HAP-1 (cell line): ENCODE measurements around the gene TLR9.

Source experiments
- DNase-seq, 2 experiments: peaks; one replicate each; pipeline ENCODE4 v3.0.0-alpha.2; 2016 to 2020; ENCODE audit warnings: low spot score in 2 of 2
- H3K27me3 ChIP-seq: fragments of 250-450 bp; sonication (Bioruptor Pico); 2 replicates; pipeline ENCODE4 v1.5.1; 2020; ENCODE audit warnings: low read depth, mild to moderate bottlenecking, moderate library complexity
- H3K36me3 ChIP-seq: fragments of 250-450 bp; sonication (Bioruptor Pico); replicated peaks from 2 replicates; pipeline ENCODE4 v1.5.1; 2020; ENCODE audit warnings: mild to moderate bottlenecking
- H3K4me1 ChIP-seq: fragments of 250-450 bp; sonication (Bioruptor Pico); 2 replicates; pipeline ENCODE4 v1.5.1; 2020; ENCODE audit warnings: mild to moderate bottlenecking
- H3K4me3 ChIP-seq: fragments of 250-450 bp; sonication (Bioruptor Pico); 2 replicates; pipeline ENCODE4 v1.5.1; 2020; ENCODE audit warnings: mild to moderate bottlenecking, moderate library complexity
- H3K9me3 ChIP-seq: fragments of 250-450 bp; sonication (Bioruptor Pico); 2 replicates; pipeline ENCODE4 v1.5.1; 2020; ENCODE audit warnings: mild to moderate bottlenecking, moderate library complexity
- in situ Hi-C: fragments of 300-500 bp; cut with MboI; formaldehyde crosslinking; loops from 3 replicates; pipeline ENCODE4 v1.14.3; 2020; ENCODE audit warnings: low sequenced_read_pairs, inconsistent platforms, mixed read lengths

Gene TLR9

GRCh38 chr3:52211268-52211891 is 14.1 kb downstream of the TLR9 start:
- H3K36me3 ChIP-seq: peaks cover 83% of the 10 kb centered on the region
- in situ Hi-C loops: no loop called here

DNA sequence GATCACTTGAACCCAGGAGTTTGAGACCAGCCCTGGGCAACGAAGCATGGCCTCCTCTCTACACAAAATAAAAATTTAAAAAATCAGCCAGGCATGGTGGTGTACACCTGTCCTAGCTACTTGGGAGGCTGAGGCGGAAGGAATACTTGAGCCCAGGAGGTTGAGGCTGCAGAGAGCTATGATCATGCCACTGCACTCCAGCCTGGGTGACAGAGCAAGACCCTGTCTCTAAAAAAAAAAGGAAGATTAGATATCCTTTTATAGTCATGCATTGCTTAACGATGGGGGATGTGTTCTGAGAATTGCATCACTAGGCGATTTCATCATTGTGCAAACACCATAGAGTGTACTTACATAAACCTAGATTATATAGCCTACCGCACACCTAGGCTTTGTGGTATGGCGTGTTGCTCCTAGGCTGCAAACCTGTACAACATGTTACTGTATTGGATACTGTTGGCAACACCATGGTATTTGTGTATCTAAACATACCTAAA is 14.8 kb downstream of the TLR9 start:
- Histone ChIP-seq H3K27me3 (no peaks in the 10 kb centered on the region), H3K9me3 (no peaks in the 10 kb centered on the region), H3K4me3 (no peak overlapping the region), H3K4me1 (no peaks in the 10 kb centered on the region), H3K36me3 (peaks cover 90% of the 10 kb centered on the region)
- in situ Hi-C loops: no loop called here
- no peak for DNase-seq

More at GRCh38 chr3:52211268-52211891, 14.1 kb downstream of the TLR9 start:
- Histone ChIP-seq H3K4me1 (no peaks in the 10 kb centered on the region), H3K4me3 (no peak overlapping the region), H3K9me3 (no peaks in the 10 kb centered on the region), H3K27me3 (no peaks in the 10 kb centered on the region)
- DNase-seq: no peak

DNA sequence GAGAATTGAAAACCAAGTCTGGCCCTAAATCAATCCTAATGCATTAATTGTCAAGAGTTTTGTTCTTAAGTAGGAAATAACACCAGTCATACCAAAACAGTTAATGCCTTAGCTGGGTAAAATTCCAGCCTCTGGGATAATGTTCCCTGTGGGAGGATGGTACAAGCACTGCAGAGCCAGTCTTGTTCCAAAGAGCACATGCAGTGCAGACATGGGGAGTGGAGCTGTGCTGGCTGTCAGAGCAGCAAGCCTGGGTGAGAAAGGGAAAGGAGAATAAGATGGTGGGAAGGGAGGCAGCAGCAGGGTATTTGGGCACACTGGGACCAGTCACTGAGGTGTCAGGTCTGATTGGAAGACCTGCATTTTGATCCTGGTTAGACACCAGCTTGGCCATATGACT is 15.4 kb downstream of the TLR9 start:
- peaks cover 93% of the 10 kb centered on the region for H3K36me3 ChIP-seq
- H3K4me1 ChIP-seq: no peaks in the 10 kb centered on the region
- no peaks in the 10 kb centered on the region for H3K9me3 ChIP-seq
- DNase-seq: no peak
- no peak overlapping the region for H3K4me3 ChIP-seq
- in situ Hi-C loops: no loop called here
- H3K27me3 ChIP-seq: no peaks in the 10 kb centered on the region

DNA sequence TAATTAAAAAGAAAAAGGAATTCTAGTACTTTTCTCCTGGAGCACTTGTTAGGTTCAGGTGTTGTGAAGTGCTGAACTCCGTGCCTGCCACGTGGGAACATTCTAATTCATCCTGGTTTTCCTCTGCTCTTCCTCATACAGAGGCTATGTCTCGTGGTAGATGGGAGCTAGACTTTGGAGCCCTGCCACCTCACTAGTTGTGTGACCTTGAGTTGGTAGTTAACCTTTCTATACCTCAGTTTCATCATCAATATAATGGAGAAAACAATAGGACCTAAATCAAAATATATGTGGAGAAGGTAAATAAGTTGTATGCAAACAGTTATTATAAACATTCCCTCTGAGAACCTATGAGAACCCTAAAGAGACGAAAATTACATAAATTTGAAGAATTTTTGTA is 16.9 kb downstream of the TLR9 start:
- DNase-seq: no peak
- no peak overlapping the region for H3K4me3 ChIP-seq
- no peaks in the 10 kb centered on the region for H3K27me3 ChIP-seq
- peaks cover 93% of the 10 kb centered on the region for H3K36me3 ChIP-seq
- no peaks in the 10 kb centered on the region for H3K4me1 ChIP-seq
- no peaks in the 10 kb centered on the region for H3K9me3 ChIP-seq
- in situ Hi-C loops: no loop called here

GRCh38 chr3:52205727-52206372 is 19.6 kb downstream of the TLR9 start:
- no peak overlapping the region for H3K4me3 ChIP-seq
- H3K9me3 ChIP-seq: no peaks in the 10 kb centered on the region
- H3K36me3 ChIP-seq: peaks cover 93% of the 10 kb centered on the region
- no peak for DNase-seq
- in situ Hi-C loops: no loop called here
- no peaks in the 10 kb centered on the region for H3K4me1 ChIP-seq
- no peaks in the 10 kb centered on the region for H3K27me3 ChIP-seq

GRCh38 chr3:52204337-52205073 is 20.9 kb downstream of the TLR9 start:
- H3K27me3 ChIP-seq: no peaks in the 10 kb centered on the region
- H3K36me3 ChIP-seq: peaks cover 93% of the 10 kb centered on the region
- H3K4me1 ChIP-seq: no peaks in the 10 kb centered on the region; the same call in 1 of the 2 replicates
- no peaks in the 10 kb centered on the region for H3K9me3 ChIP-seq
- in situ Hi-C loops: no loop called here
- DNase-seq: no peak
- H3K4me3 ChIP-seq: no peak overlapping the region

DNA sequence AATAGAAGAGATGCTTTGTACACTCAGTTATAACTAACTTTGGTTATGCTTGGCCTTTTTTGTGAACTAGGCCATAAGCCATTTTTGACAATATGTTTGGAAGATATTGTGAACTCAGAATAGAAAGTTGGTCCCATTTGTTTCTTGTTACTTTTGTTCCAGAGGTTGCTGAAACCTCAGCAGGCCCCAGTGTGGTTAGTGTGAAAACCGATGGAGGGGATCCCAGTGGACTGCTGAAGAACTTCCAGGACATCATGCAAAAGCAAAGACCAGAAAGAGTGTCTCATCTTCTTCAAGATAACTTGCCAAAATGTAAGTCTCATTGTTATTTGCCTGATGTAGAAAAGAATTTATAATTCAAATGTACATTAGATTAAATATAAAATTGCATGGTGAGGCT is 21.7 kb downstream of the TLR9 start:
- Histone ChIP-seq H3K9me3 (no peaks in the 10 kb centered on the region), H3K4me1 (peaks cover 3% of the 10 kb centered on the region; the same call in 1 of the 2 replicates), H3K36me3 (peaks cover 90% of the 10 kb centered on the region), H3K4me3 (no peak overlapping the region), H3K27me3 (no peaks in the 10 kb centered on the region)
- DNase-seq: no peak
- in situ Hi-C loops: no loop called here

DNA sequence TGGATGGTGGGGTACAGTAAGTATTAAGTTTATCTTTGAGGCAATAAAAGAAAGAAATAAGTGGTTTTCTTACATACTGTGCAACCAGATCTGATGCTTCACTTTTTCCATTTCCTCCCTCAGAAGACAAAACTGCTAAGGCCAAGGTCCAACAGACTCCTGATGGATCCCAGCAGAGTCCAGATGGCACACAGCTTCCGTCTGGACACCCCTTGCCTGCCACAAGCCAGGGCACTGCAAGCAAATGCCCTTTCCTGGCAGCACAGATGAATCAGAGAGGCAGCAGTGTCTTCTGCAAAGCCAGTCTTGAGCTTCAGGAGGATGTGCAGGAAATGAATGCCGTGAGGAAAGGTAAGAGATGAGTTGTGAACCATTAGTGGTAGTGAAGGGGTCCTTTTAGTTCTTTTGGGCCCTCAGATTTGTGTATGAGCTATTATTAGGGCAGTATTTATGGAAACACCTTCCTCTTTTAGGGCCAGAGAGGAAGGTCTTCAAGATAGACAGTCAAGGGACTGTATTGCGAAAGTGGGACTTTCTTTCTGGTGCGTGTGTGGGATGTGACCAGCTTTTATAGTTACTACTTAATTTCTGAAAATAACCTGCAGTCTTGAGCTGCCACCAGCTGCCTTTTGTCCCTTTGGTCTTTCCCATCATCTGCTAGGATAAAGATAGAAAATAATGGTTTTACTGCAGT is 22.9 kb downstream of the TLR9 start:
- Histone ChIP-seq H3K9me3 (no peaks in the 10 kb centered on the region), H3K27me3 (no peaks in the 10 kb centered on the region), H3K4me3 (no peak overlapping the region), H3K4me1 (peaks cover 7% of the 10 kb centered on the region), H3K36me3 (peaks cover 78% of the 10 kb centered on the region)
- in situ Hi-C loops: no loop called here
- no peak for DNase-seq

GRCh38 chr3:52200981-52201679 is 24.3 kb downstream of the TLR9 start:
- H3K36me3 ChIP-seq: peaks cover 69% of the 10 kb centered on the region
- no peaks in the 10 kb centered on the region for H3K27me3 ChIP-seq
- in situ Hi-C loops: no loop called here
- no peak overlapping the region for H3K4me3 ChIP-seq
- H3K9me3 ChIP-seq: no peaks in the 10 kb centered on the region
- no peak for DNase-seq
- peaks cover 8% of the 10 kb centered on the region for H3K4me1 ChIP-seq

GRCh38 chr3:52198643-52199608 is 26.5 kb downstream of the TLR9 start:
- Histone ChIP-seq H3K9me3 (no peaks in the 10 kb centered on the region), H3K27me3 (no peaks in the 10 kb centered on the region)
- in situ Hi-C loops: no loop called here

DNA sequence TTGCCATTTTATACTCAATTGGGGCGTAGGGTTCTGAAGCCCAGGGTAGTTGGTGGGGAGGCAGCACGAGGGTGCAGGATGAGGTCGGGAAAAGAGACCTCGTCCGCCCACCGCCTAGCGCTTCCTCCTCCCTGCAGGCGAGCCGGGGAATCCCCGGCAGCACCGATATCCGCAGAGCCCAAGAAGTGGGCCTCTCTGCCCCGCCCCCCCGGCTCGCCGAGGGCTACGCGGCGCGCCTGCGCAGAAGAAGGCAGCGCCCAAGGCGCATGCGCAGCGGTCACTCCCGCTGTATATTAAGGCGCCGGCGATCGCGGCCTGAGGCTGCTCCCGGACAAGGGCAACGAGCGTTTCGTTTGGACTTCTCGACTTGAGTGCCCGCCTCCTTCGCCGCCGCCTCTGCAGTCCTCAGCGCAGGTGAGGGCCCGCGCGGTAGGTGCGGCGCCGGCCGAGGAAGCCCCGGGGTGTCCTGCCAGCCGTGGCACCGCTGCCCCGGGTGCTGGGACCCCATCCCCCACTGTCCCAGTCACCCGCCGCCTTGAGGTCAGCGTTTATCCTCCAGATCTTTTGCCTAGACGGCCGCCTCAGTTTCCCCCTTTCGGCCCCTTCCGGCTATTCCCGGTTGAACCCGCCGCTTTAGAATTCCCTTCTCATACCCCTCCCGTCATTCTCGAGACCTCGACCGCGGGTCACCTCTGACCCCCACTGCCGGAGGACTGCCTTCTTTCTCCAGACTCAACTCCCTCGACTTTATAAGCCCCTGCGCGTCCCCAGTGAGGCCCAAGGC is 27.4 kb downstream of the TLR9 start, which contains the start of gene ALAS1:
ALAS1 (plus strand) TSS at position 319 of the 784 bp plus-strand sequence. CDS start 1,082 bp downstream, outside the sequence.
- in situ Hi-C loops: no loop called here
- DNase-seq: peak; percentile 86 to 95

More at GRCh38 chr3:52198643-52199608, 26.5 kb downstream of the TLR9 start:
- peaks cover 8% of the 10 kb centered on the region for H3K4me1 ChIP-seq
- H3K36me3 ChIP-seq: peaks cover 48% of the 10 kb centered on the region
- peak overlapping the region; percentile 73 for H3K4me3 ChIP-seq
- no peak for DNase-seq

DNA sequence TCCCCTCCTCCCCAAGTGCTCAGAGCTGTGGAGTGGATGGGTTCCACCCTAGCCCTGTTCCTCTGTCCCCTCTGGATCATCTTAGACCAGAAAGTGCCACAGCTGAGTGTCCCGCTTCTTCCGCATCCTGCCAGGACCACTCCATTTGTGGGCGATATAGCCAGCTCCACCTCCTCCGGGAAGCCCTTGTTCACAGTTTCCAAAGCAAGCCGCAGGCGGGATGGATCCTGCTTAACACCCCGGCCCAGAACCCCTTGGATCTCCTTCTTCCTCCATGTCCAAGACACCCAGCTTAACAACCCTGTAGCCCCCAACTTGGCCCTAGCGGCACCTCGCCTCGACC is 28.0 kb downstream of the TLR9 start:
- Histone ChIP-seq H3K9me3 (no peaks in the 10 kb centered on the region), H3K4me1 (peaks cover 8% of the 10 kb centered on the region), H3K27me3 (no peaks in the 10 kb centered on the region), H3K36me3 (peaks cover 34% of the 10 kb centered on the region), H3K4me3 (peak overlapping the region; percentile 73)
- no peak for DNase-seq
- in situ Hi-C loops: no loop called here

More for the DNA sequence above, 27.4 kb downstream of the TLR9 start, which contains the start of gene ALAS1:
- H3K9me3 ChIP-seq: no peaks in the 10 kb centered on the region
- peaks cover 8% of the 10 kb centered on the region for H3K4me1 ChIP-seq
- H3K4me3 ChIP-seq: peak within 1 kb of the TSS; percentile 73
- no peaks in the 10 kb centered on the region for H3K27me3 ChIP-seq
- peaks cover 40% of the 10 kb centered on the region for H3K36me3 ChIP-seq
